ENCODE measurements around the gene CHST8.

GRCh38 chr19:33641956-33642498 is 20.3 kb downstream of the CHST8 start:
- TF ChIP-seq CTCF (IDR thresholded peaks at IDR 0.05; ENCODE audit: low read depth, low read length, missing input control) (no peak), EGR1 (IDR thresholded peaks at IDR 0.05; ENCODE audit: low read depth in 2 of 2) (no peak), MAX (IDR thresholded peaks at IDR 0.05) (no peak), TAF1 (conservative IDR thresholded peaks at IDR 0.05) (no peak), SP1 (IDR thresholded peaks at IDR 0.05) (no peak), REST (IDR thresholded peaks at IDR 0.05) (no peak), RAD21 (IDR thresholded peaks at IDR 0.05) (no peak), NR2F2 (IDR thresholded peaks at IDR 0.05) (no peak), FOXA1 (IDR thresholded peaks at IDR 0.05) (no peak), GABPA (IDR thresholded peaks at IDR 0.05 in 1 of 2, conservative IDR thresholded peaks at IDR 0.05 in 1 of 2) (no peak), ATF3 (IDR thresholded peaks at IDR 0.05) (no peak)
